Measurements from ENCODE around the gene TMEM238L.
"Not testable (repeated sequence)": the region's sequence is repeated elsewhere in the genome, so short reads cannot be mapped to it uniquely, and the experiment has no call there.

TMEM238L gene

DNA sequence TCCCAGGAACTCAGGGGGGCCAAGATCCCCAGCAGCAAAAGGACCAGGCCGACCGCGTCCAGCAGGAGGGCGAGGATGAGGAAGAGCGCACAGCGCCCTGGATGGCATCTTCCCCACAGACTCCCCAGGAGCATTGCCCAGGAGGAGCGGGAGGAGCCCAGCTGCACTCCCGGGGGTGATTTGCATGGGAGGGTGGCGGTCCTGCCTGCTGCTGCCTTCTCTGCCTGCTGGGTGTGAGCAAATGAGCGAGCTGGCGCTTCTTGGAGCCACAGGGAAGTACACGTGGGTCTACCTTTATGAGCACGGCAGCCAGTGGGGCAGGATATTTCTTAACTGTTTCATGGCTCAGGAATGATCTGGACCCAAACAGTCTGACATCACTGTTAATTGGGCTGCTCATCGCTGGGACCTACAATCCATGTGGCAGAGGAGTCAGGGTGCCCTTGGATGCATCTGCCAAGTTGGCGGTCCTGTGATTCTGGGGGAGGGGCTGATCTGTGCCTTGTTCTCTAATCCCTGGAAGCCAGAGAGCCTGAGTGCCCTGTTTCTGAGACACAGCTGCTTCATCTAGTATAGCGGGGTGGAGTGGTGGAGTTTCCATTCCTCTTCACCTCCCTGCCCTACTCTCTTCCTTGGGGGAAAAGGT lies at the start of gene TMEM238L:
Gene TMEM238L, minus strand, starts transcription at position 270 of the 646 bp plus-strand sequence. Its CDS starts 136 bp downstream, at position 134.
- no peak for TF ChIP-seq CTCF (conservative IDR thresholded peaks at IDR 0.05; ENCODE audit: low read depth, low read length)
- no peak within 1 kb of the TSS for H3K4me3 ChIP-seq (ENCODE audit: low read length)
- DNase-seq (ENCODE audit: low read depth) = no peak

- DNase-seq (ENCODE audit: low read depth); H3K4me3 ChIP-seq (ENCODE audit: low read length): not testable (repeated sequence)
Observed at GRCh38 chr17:10846636-10847035, 42.7 kb upstream of the TMEM238L start.

GRCh38 chr17:10845388-10845751 lies 41.5 kb upstream of the TMEM238L start:
- H3K4me3 ChIP-seq (ENCODE audit: low read length) = no peak overlapping the region
- no peak for DNase-seq (ENCODE audit: low read depth)
- TF ChIP-seq CTCF (conservative IDR thresholded peaks at IDR 0.05; ENCODE audit: low read depth, low read length) = no peak

DNA sequence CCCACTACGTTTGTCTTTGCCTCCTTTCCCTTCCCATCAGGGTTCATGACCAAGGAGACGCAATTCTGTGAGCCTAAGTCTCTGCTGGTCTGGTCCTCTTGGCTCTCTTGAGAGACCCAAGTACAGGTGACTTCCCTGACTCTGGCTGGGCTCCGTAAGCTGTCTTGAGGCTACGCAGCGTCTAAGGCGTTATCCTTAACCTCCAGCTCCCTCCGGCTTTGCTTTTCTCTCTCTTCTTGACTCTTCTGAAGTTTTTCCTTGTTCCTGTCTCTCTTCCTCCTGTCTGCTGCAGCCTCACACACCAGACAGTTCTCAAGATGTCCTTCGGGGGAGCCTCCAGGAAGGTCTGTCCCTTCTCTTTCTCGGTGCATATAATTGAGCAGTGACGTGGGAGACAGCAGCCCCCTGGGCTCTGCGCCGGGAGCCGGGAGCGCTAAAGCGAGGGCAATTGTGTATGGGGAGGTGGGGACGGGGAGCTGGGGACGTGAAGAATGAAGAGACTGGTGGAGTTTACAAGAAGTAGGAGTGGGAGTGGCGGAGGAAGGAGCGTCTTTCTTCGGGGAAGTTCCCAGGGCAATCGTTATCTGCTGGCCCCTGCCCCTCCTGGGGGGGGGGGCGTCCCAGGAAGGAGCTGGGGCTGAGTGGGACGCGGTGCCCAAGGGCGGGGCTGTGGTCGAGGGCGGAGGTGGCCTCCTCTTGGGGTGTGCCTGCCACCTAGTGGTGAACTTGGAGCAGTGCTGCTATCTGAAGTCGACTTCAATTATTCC lies 40.9 kb upstream of the TMEM238L start:
- peak; percentile 87 for TF ChIP-seq CTCF (conservative IDR thresholded peaks at IDR 0.05; ENCODE audit: low read depth, low read length)

GRCh38 chr17:10843811-10844210 lies 39.9 kb upstream of the TMEM238L start:
- DNase-seq (ENCODE audit: low read depth) = no peak
- no peak overlapping the region for H3K4me3 ChIP-seq (ENCODE audit: low read length)
- TF ChIP-seq CTCF (conservative IDR thresholded peaks at IDR 0.05; ENCODE audit: low read depth, low read length) = no peak

More for the DNA sequence above, 40.9 kb upstream of the TMEM238L start:
- peak overlapping the region; percentile 38 for H3K4me3 ChIP-seq (ENCODE audit: low read length)
- peak; percentile 10 for DNase-seq (ENCODE audit: low read depth)

- H3K4me3 ChIP-seq (ENCODE audit: low read length) = no peak overlapping the region
- no peak for DNase-seq (ENCODE audit: low read depth)
- no peak for TF ChIP-seq CTCF (conservative IDR thresholded peaks at IDR 0.05; ENCODE audit: low read depth, low read length)
Observed at GRCh38 chr17:10842658-10843057, 38.8 kb upstream of the TMEM238L start.

DNA sequence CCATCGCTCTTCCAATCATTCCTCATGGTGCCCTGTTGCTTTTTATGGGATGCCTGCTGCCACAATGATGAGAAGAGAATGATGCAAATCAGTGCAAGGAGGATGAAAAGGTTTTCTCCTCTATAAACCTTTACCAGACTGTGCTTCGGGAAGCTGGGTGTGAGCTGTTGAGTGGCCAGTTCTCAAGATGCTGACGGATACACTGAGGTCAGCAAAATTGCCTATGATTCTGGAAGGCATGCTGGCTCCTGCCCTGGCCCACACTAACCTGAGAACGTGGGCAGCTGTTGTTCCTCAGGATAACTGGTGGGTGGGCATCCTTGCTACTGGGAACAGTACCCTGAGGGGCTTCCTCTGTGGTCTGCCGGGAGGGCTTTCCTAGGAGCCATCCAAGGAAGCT lies 34.8 kb upstream of the TMEM238L start:
- no peak for DNase-seq (ENCODE audit: low read depth)
- no peak for TF ChIP-seq CTCF (conservative IDR thresholded peaks at IDR 0.05; ENCODE audit: low read depth, low read length)
- no peak overlapping the region for H3K4me3 ChIP-seq (ENCODE audit: low read length)

Data from retinal pigment epithelial cell (primary cell).